Mammary epithelial cell (primary cell): ENCODE results near the gene PRKCQ.

Experiments used
- EZH2 ChIP-seq: IDR thresholded peaks from 2 replicates; pipeline ENCODE4 v1.6.1; 2012; ENCODE audit warnings: low read length, inconsistent platforms, borderline replicate concordance
- TF ChIP-seq, protein P1 (sequence below), 2 donors: IDR thresholded peaks in 1 of 2; conservative IDR thresholded peaks in 1 of 2; 2 replicates each; pipeline ENCODE4 v1.5.1; 2011 to 2012; ENCODE audit warnings: inconsistent platforms in 2 of 2, low read length in 2 of 2, mild to moderate bottlenecking in 2 of 2, control low read depth in 1 of 2, low read depth in 1 of 2; ENCODE audit not compliant: insufficient read depth in 1 of 2; ENCODE audit errors: extremely low read depth in 1 of 2

DNA sequence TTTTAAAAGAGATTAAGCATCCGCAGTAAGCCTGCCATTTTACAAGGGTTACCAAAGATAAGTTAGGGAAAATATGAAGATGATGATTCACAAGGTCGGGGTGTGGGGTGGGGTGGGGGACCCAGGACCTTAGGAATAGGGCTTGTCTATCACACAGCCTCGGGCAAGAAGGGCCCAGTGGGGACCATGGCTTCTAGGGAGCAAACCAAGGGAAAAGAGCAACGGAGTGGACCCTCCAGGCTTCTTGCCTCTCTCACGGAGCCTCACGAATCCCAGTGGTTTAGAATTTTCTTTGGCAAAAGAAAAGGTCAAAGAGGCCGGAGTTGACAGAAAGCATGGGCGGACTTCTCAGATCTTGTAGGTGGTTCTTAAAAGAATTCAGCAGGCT is 1.3 kb downstream of the PRKCQ start:
- TF ChIP-seq, protein P1, sequence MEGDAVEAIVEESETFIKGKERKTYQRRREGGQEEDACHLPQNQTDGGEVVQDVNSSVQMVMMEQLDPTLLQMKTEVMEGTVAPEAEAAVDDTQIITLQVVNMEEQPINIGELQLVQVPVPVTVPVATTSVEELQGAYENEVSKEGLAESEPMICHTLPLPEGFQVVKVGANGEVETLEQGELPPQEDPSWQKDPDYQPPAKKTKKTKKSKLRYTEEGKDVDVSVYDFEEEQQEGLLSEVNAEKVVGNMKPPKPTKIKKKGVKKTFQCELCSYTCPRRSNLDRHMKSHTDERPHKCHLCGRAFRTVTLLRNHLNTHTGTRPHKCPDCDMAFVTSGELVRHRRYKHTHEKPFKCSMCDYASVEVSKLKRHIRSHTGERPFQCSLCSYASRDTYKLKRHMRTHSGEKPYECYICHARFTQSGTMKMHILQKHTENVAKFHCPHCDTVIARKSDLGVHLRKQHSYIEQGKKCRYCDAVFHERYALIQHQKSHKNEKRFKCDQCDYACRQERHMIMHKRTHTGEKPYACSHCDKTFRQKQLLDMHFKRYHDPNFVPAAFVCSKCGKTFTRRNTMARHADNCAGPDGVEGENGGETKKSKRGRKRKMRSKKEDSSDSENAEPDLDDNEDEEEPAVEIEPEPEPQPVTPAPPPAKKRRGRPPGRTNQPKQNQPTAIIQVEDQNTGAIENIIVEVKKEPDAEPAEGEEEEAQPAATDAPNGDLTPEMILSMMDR (conservative IDR thresholded peaks at IDR 0.05 in 1 of 2, IDR thresholded peaks at IDR 0.05 in 1 of 2; ENCODE audit: extremely low read depth in 1 of 2, insufficient read depth in 1 of 2, low read depth in 1 of 2, low read length in 2 of 2) = no peak
- no peak for TF ChIP-seq EZH2
